ENCODE data around the gene CYP2D6. TPM values are rescaled to one million over a fixed set of nuclear protein-coding genes. Genes with fewer than 3 reads are reported as not detected.

Gene CYP2D6
- total RNA-seq, 1 donor from 2014 or later, result 0.13 TPM

DNA sequence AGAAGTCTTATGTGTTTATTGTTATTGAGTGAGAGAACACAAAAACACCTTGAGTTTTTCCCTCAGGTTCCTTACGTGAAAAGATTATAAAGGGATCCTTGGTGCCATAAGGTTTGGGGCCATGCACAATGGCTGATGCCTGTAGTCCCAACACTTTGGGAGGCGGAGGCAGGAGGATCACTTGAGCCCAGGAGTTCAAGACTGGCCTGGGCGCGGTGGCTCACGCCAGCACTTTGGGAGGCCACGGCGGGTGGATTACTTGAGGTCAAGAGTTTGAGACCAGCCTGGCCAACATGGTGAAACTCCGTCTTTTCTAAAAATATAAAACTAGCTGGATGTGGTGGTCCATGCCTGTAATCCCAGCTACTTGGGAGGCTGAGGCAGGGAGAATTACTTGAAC is 45.7 kb downstream of the CYP2D6 start:
- no peak for DNase-seq (ENCODE audit: low read depth, low spot score)

DNA sequence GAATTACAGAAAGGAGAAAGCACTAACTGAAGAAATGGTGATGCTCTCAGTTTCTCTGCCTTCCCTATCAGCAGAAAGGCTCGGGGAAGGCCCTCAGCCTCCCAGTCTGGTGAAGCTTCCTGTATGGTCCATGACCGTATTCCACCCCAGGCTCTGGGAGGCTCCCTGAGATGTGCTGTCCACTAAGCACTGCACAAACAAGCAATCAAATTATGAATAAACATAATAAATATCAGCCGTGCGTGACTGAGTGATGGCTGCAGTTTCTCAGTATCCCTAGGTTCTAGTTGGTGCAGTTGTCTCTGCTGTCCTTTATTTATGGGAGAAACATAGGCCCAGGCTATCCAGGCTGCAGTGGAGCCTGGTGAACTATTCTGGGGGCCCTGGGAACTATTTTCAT is 47.5 kb downstream of the CYP2D6 start:
- no peak for DNase-seq (ENCODE audit: low read depth, low spot score)

DNA sequence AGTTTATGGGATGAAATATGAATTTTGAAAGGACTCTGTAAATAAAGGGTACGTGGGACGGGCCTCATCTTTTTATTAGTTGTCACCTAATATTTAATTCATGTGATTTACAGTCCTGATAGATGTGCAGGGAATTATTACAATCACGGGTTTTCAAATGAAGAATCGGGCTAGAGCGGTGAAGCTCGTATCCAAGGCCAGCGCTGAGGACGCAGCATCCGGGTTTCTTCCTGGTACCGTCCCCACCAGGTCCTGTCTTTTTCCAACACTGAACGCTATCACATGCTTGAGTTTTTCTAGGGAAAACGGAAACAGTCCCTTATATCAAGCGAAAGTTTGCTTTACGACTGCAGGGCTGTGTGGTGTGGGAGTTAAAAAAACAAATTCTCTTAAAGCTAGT is 50.3 kb downstream of the CYP2D6 start:
- DNase-seq (ENCODE audit: low read depth, low spot score), result no peak

DNA sequence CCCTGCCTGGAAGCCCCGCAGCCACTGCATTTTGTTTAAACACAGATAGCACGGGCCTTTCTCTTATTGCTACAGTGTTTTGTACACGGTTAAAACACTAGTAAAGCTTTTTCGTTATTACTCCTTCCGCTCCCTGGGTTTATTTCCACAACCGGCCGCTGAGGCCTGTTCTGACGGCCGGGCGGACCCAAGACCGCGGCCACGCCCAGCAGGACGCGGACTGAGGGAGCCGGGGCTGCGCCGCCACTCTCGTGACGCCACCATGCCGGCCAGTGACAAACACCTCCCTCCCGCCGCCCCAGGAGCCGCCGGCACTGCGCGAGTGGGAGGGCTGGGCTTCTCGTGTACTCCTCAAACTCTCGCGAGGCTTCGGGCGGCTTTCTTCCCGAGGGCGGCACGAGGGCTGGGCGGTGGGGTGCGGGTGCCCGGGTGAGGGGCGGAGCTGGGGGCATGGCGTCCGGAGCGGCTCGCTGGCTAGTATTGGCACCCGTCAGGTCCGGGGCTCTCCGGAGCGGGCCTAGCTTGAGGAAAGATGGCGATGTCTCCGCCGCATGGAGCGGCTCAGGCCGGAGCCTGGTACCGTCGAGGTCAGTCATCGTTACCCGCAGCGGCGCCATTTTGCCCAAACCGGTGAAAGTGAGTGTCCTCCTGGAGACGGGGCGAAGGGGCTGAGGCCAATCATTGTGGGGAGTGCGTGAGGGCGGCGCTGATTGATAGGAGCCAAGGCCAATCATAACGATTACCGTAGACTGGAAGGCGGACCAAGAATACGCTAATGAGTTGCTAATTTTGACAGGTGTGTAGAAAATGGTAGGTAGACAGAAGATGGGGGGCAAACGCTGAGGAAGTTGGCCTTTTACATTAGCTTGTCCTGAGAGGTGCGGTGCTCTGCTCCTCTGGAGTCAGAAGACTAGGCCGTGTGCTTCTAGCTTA is 51.0 kb downstream of the CYP2D6 start, which contains the start of gene SMDT1:
SMDT1 (plus strand) TSS at position 382 of the 933 bp plus-strand sequence; CDS start at position 451, 69 bp downstream.
- peak; percentile 95 for DNase-seq (ENCODE audit: low read depth, low spot score)

DNA sequence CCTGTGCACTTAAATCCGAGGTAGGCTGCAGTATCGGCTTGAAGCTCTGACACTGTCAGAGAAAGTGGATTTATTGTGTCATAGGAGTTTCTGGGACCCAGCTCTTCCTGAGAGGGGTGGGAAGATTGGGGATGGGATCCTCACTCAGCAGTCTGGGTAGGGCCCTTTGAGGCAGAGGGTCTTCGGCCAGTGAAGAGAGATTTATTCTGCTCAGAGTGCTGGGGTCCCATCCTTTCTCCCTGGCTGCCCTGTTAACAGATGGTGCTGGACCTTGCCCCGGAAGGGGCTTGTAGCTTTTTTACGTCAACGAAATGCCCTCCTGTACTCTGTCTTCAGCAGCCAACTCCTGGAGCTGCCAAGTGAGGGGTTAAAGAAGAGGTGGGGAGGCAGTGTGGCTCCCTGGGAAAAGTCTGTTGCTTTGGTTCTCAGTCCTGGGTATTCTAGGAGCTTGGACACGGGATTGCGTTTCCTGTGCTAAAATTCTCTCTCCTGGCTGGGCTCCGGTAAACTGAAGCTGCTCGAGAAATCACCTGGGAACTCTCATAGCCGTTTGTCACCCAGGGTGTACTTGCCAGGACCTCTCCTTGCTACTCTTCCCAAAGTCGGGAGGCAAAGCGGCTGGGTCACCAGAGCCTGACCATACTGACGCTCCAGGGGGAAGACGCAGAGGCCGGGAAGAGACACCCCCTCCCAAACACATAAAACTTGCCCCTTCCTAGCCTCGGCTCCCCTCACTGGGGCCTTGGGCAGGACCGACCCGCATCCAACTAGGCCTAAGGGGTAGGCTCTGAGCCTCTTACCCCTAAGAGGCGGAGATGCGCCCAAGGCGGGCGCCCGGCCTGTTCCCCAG is 51.9 kb downstream of the CYP2D6 start:
- DNase-seq (ENCODE audit: low read depth, low spot score), result no peak

DNA sequence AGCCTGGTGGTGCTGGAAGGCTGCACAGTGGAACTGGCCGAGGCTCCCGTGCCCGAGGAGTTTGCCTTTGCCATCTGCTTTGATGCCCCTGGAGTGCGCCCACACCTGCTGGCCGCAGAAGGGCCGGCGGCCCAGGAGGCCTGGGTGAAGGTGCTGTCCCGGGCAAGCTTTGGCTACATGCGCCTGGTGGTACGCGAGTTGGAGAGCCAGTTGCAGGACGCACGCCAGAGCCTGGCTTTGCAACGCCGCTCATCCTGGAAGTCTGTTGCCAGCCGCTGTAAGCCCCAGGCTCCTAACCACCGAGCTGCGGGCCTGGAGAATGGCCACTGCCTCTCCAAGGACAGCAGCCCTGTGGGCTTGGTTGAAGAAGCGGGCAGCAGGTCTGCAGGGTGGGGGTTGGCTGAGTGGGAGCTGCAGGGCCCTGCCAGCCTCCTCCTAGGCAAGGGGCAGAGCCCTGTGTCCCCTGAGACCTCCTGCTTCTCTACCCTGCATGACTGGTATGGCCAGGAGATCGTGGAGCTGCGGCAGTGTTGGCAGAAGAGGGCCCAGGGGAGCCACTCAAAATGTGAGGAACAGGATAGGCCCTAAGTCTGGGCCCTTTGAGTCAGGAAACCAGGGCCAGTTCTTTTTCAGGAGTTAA is 53.0 kb downstream of the CYP2D6 start:
- no peak for DNase-seq (ENCODE audit: low read depth, low spot score)

DNA sequence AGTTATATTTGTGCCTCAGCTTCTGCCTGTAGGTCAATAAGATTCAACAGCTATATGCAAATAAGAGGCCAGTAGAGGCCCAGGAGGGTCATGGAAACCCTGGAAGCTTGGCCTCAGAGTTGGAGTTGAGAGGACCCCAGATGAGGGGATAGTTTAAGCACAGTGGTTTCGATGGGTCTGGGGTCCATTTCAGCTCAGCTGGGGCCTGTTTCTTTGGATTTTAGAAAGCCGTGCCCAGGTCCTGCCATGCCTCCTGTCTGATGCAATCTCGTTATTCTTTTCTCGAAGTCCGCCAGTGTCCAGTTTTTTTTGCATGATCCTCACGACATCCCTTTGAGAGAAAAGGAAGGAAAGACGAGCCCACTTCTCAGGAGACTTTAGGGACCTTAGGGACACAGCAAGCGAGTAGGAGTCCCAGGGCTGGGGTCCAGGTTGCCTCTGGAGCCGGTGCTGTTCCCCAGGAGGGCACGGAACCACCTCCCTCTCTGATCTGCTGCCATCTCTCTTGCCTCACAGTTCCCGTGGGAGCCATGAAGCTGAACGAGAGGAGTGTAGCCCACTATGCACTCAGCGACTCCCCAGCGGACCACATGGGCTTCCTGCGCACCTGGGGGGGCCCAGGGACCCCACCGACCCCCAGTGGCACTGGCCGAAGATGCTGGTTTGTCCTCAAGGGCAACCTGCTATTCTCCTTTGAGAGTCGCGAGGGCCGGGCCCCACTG is 53.7 kb downstream of the CYP2D6 start:
- no peak for DNase-seq (ENCODE audit: low read depth, low spot score)

Other genes starting within 250 kb of the CYP2D6 start
- not detected in 2 replicates for gene SHISA8, start 215.7 kb downstream of the CYP2D6 start, total RNA-seq
- 0.13 TPM in 1 of 2 replicates, not detected in the other for gene TNFRSF13C, start 204.0 kb downstream of the CYP2D6 start, total RNA-seq
- gene CENPM, start 183.7 kb downstream of the CYP2D6 start, total RNA-seq, result 22.1 and 35.4 TPM in 2 replicates
- 0.07 TPM in 2 replicates for gene SEPTIN3, start 161.4 kb downstream of the CYP2D6 start, total RNA-seq
- 0.18 and 0.20 TPM in 2 replicates for gene WBP2NL, start 132.0 kb downstream of the CYP2D6 start, total RNA-seq
- 46.4 and 56.8 TPM in 2 replicates for gene NAGA, start 60.0 kb downstream of the CYP2D6 start, total RNA-seq
- gene PHETA2, start 56.6 kb downstream of the CYP2D6 start, total RNA-seq, result 17.5 and 25.4 TPM in 2 replicates
- 10.8 and 14.5 TPM in 2 replicates for gene SMDT1, start 51.1 kb downstream of the CYP2D6 start, total RNA-seq
- gene NDUFA6, start 40.0 kb downstream of the CYP2D6 start, total RNA-seq, result 61.7 and 65.9 TPM in 2 replicates
- gene TCF20, start 139.8 kb upstream of the CYP2D6 start, total RNA-seq, result 21.9 and 23.3 TPM in 2 replicates

Data from pulmonary artery endothelial cell (primary cell).